GM23338 (cell line): ENCODE results near the gene DUSP8. TPM values are rescaled to one million over a fixed set of nuclear protein-coding genes. Genes with fewer than 3 reads are reported as not detected.

Source experiments
- ATAC-seq: fragments of 200-7000 bp; cut with Tn5 transposase; 3 replicates; pipeline ENCODE4 v1.9.1; 2020
- DNase-seq: peaks from one replicate; pipeline ENCODE4 v3.0.0-alpha.2; 2015; ENCODE audit warnings: low spot score
- H2AFZ ChIP-seq: fragments of 200-600 bp; sonication (generic); 2 replicates; pipeline ENCODE4 v1.8.0; 2016; ENCODE audit warnings: antibody characterized with exemption, mild to moderate bottlenecking, moderate library complexity
- H3F3A ChIP-seq: fragments of 200-600 bp; sonication (generic); replicated peaks from 2 replicates; pipeline ENCODE4 v1.8.0; 2017; ENCODE audit warnings: antibody characterized with exemption, mixed run types, low read depth
- H3K27ac ChIP-seq: fragments of 200-600 bp; sonication (generic); 2 replicates; pipeline ENCODE4 v1.6.1; 2016; ENCODE audit warnings: low read depth
- H3K27me3 ChIP-seq: fragments of 200-600 bp; sonication (generic); 2 replicates; pipeline ENCODE4 v1.8.0; 2016; ENCODE audit warnings: mild to moderate bottlenecking, mixed run types, moderate library complexity; ENCODE audit not compliant: insufficient read depth
- H3K36me3 ChIP-seq: fragments of 200-600 bp; sonication (generic); 2 replicates; pipeline ENCODE4 v1.8.0; 2016; ENCODE audit warnings: mild to moderate bottlenecking; ENCODE audit not compliant: insufficient read depth
- H3K4me1 ChIP-seq: fragments of 200-600 bp; sonication (generic); 2 replicates; pipeline ENCODE4 v1.8.0; 2016; ENCODE audit warnings: mild to moderate bottlenecking, moderate library complexity; ENCODE audit not compliant: insufficient read depth
- H3K4me2 ChIP-seq: fragments of 200-600 bp; sonication (generic); 2 replicates; pipeline ENCODE4 v1.7.1; 2017; ENCODE audit warnings: mixed run types
- H3K4me3 ChIP-seq: fragments of 200-600 bp; sonication (generic); 2 replicates; pipeline ENCODE4 v1.6.1; 2016; ENCODE audit warnings: mixed run types
- H3K79me2 ChIP-seq: fragments of 200-600 bp; sonication (generic); replicated peaks from 2 replicates; pipeline ENCODE4 v1.8.0; 2017; ENCODE audit warnings: mild to moderate bottlenecking; ENCODE audit not compliant: insufficient read depth
- H3K9me2 ChIP-seq: fragments of 200-600 bp; sonication (generic); 2 replicates; pipeline ENCODE4 v1.8.0; 2017; ENCODE audit not compliant: insufficient read depth
- H4K20me1 ChIP-seq: fragments of 200-600 bp; sonication (generic); replicated peaks from 2 replicates; pipeline ENCODE4 v1.8.0; 2017; ENCODE audit warnings: mild to moderate bottlenecking; ENCODE audit not compliant: insufficient read depth
- H3K27ac Mint-ChIP-seq: 2 replicates; pipeline ENCODE4 v1.8.0; 2020; ENCODE audit warnings: inconsistent platforms, mild to moderate bottlenecking, moderate library complexity, mixed read lengths
- H3K27me3 Mint-ChIP-seq: 3 replicates; pipeline ENCODE4 v1.8.0; 2022; ENCODE audit warnings: low read depth, mild to moderate bottlenecking, moderate library complexity, mixed read lengths, inconsistent platforms; ENCODE audit not compliant: insufficient read depth, poor library complexity
- H3K36me3 Mint-ChIP-seq: 3 replicates; pipeline ENCODE4 v1.8.0; 2021; ENCODE audit warnings: low read depth, mild to moderate bottlenecking, inconsistent platforms, moderate library complexity, mixed read lengths
- H3K4me1 Mint-ChIP-seq: 3 replicates; pipeline ENCODE4 v1.8.0; 2020; ENCODE audit warnings: mild to moderate bottlenecking, inconsistent platforms, mixed read lengths
- H3K4me3 Mint-ChIP-seq: 3 replicates; pipeline ENCODE4 v1.8.0; 2021; ENCODE audit warnings: moderate library complexity, mild to moderate bottlenecking, inconsistent platforms, mixed read lengths
- H3K9me3 Mint-ChIP-seq: 3 replicates; pipeline ENCODE4 v1.8.0; 2020; ENCODE audit warnings: moderate library complexity, mild to moderate bottlenecking, inconsistent platforms, mixed read lengths
- CREB1 ChIP-seq: fragments of 250-450 bp; sonication (Bioruptor Pico); IDR thresholded peaks from 2 replicates; pipeline ENCODE4 v1.5.0; 2020; ENCODE audit warnings: low read depth, mild to moderate bottlenecking, moderate library complexity
- EZH2 ChIP-seq: fragments of 200-600 bp; sonication (generic); IDR thresholded peaks from one replicate; pipeline ENCODE4 v1.8.0; 2017; ENCODE audit warnings: antibody characterized with exemption, mild to moderate bottlenecking, low read depth; ENCODE audit not compliant: unreplicated experiment
- EZH2phosphoT487 ChIP-seq: fragments of 200-600 bp; sonication (generic); IDR thresholded peaks from one replicate; pipeline ENCODE4 v1.8.1; 2018; ENCODE audit warnings: antibody characterized with exemption; ENCODE audit not compliant: unreplicated experiment
- JUNB ChIP-seq: IDR thresholded peaks from one replicate; pipeline ENCODE4 v1.6.1; 2016; ENCODE audit warnings: antibody characterized with exemption; ENCODE audit not compliant: unreplicated experiment
- NANOG ChIP-seq: IDR thresholded peaks from 2 replicates; pipeline ENCODE4 v1.6.1; 2016; ENCODE audit warnings: antibody characterized with exemption, borderline replicate concordance
- POLR2AphosphoS5 ChIP-seq: IDR thresholded peaks from 2 replicates; pipeline ENCODE4 v1.6.1; 2016; ENCODE audit warnings: antibody characterized with exemption, low read depth
- STAT1 ChIP-seq: IDR thresholded peaks from one replicate; pipeline ENCODE4 v1.6.1; 2016; ENCODE audit warnings: antibody characterized with exemption; ENCODE audit not compliant: unreplicated experiment
- ZNF114 ChIP-seq: fragments of 250-450 bp; sonication (Bioruptor Pico); IDR thresholded peaks from 2 replicates; pipeline ENCODE4 v1.5.0; 2020; ENCODE audit warnings: mild to moderate bottlenecking, moderate library complexity
- ZNF331 ChIP-seq: fragments of 250-450 bp; sonication (Bioruptor Pico); IDR thresholded peaks from 2 replicates; pipeline ENCODE4 v1.5.0; 2020; ENCODE audit warnings: low read depth, mild to moderate bottlenecking, moderate library complexity
- polyA plus RNA-seq: library from polyadenylated mRNA; unstranded; fragments of >200 nt; fragmentation: Nextera tagmentation; extraction: Ambion mirVana; gene quantifications from 2 replicates; pipeline ENCODE4 v1.2.1, GENCODE V29; 2016
- total RNA-seq: library from RNA; depleted of rRNA; stranded (reverse); fragments of >200 nt; shearing (Covaris generic); gene quantifications from 2 replicates; pipeline ENCODE4 v1.2.3, GENCODE V29; 2014
- TF ChIP-seq, protein P1 (sequence below): IDR thresholded peaks from 2 replicates; pipeline ENCODE4 v1.6.1; 2016; ENCODE audit warnings: antibody characterized with exemption
- TF ChIP-seq, protein P2 (sequence below): fragments of 250-450 bp; sonication (Bioruptor Pico); IDR thresholded peaks from 2 replicates; pipeline ENCODE4 v1.5.0; 2020; ENCODE audit warnings: mild to moderate bottlenecking, moderate library complexity
- TF ChIP-seq, protein P3 (sequence below): IDR thresholded peaks from one replicate; pipeline ENCODE4 v1.6.1; 2018; ENCODE audit warnings: antibody characterized with exemption; ENCODE audit not compliant: unreplicated experiment
- TF ChIP-seq, protein P4 (sequence below), 2 experiments: fragments of 200-600 bp in 1 of 2; sonication (generic) in 1 of 2; conservative IDR thresholded peaks; 2 replicates each; pipeline versions ENCODE4 v1.5.1 to v1.6.1; 2016 to 2017; ENCODE audit warnings: antibody characterized with exemption in 2 of 2, low read depth in 2 of 2, mild to moderate bottlenecking in 2 of 2, moderate library complexity in 1 of 2

DUSP8 gene
- total and polyA plus RNA-seq, 2 experiments from 2014 or later: 1.1 TPM

DNA sequence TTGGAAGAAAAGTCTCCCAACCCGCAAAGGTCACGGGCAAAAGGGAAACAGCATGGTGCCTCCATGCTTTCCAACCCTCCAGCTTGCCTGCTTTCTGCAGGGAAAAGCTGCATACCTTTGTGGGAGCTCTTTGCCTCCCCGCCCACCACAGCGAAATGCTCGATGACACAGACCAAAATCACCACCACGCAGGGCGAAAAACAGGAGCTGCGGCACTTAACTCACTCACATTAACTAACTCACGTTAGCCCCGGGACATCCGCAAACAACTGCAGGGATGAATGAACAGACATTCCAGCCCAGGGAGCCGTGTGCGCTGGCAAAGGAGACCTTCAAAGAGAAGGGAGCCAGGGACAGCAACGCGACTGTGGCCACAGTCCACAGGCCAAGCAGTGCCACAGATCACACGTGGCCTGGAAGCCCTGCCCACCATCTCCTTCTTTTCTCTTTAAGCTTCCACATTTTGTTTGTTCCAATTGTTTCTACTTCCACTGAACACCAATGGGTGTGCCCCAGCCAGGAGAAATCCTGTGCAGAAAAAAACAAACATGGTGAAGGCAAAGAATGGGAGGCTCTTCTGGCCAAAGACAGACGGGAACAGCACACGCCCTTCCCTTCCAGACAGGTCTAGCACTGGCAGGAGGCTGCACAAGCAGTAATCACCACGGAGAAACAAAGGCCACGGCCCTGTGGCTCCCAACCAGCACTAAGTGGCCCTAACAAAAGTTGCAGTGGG lies 39.3 kb downstream of the DUSP8 start:
- Histone ChIP-seq H3K4me1 (no peaks in the 10 kb centered on the region), H2AFZ (no peak overlapping the region), H3K4me2 (no peak overlapping the region), H3K79me2 (peaks cover 79% of the 10 kb centered on the region), H3K4me3 (no peak overlapping the region), H3K36me3 (no peaks in the 10 kb centered on the region), H4K20me1 (peaks cover 17% of the 10 kb centered on the region), H3K27ac (no peak overlapping the region), H3F3A (no peaks in the 10 kb centered on the region), H3K9me2 (no peaks in the 10 kb centered on the region), H3K27me3 (peaks cover 2% of the 10 kb centered on the region)
- H3K27ac Mint-ChIP-seq: no peak overlapping the region
- TF ChIP-seq NANOG (no peak), JUNB (no peak), EZH2phosphoT487 (no peak), ZNF331 (CRISPR knock-in tag) (no peak), EZH2 (no peak), STAT1 (no peak), POLR2AphosphoS5 (no peak), ZNF114 (no peak), CREB1 (CRISPR knock-in tag) (no peak)
- TF ChIP-seq, protein P1, sequence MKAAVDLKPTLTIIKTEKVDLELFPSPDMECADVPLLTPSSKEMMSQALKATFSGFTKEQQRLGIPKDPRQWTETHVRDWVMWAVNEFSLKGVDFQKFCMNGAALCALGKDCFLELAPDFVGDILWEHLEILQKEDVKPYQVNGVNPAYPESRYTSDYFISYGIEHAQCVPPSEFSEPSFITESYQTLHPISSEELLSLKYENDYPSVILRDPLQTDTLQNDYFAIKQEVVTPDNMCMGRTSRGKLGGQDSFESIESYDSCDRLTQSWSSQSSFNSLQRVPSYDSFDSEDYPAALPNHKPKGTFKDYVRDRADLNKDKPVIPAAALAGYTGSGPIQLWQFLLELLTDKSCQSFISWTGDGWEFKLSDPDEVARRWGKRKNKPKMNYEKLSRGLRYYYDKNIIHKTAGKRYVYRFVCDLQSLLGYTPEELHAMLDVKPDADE: no peak
- TF ChIP-seq, protein P2, sequence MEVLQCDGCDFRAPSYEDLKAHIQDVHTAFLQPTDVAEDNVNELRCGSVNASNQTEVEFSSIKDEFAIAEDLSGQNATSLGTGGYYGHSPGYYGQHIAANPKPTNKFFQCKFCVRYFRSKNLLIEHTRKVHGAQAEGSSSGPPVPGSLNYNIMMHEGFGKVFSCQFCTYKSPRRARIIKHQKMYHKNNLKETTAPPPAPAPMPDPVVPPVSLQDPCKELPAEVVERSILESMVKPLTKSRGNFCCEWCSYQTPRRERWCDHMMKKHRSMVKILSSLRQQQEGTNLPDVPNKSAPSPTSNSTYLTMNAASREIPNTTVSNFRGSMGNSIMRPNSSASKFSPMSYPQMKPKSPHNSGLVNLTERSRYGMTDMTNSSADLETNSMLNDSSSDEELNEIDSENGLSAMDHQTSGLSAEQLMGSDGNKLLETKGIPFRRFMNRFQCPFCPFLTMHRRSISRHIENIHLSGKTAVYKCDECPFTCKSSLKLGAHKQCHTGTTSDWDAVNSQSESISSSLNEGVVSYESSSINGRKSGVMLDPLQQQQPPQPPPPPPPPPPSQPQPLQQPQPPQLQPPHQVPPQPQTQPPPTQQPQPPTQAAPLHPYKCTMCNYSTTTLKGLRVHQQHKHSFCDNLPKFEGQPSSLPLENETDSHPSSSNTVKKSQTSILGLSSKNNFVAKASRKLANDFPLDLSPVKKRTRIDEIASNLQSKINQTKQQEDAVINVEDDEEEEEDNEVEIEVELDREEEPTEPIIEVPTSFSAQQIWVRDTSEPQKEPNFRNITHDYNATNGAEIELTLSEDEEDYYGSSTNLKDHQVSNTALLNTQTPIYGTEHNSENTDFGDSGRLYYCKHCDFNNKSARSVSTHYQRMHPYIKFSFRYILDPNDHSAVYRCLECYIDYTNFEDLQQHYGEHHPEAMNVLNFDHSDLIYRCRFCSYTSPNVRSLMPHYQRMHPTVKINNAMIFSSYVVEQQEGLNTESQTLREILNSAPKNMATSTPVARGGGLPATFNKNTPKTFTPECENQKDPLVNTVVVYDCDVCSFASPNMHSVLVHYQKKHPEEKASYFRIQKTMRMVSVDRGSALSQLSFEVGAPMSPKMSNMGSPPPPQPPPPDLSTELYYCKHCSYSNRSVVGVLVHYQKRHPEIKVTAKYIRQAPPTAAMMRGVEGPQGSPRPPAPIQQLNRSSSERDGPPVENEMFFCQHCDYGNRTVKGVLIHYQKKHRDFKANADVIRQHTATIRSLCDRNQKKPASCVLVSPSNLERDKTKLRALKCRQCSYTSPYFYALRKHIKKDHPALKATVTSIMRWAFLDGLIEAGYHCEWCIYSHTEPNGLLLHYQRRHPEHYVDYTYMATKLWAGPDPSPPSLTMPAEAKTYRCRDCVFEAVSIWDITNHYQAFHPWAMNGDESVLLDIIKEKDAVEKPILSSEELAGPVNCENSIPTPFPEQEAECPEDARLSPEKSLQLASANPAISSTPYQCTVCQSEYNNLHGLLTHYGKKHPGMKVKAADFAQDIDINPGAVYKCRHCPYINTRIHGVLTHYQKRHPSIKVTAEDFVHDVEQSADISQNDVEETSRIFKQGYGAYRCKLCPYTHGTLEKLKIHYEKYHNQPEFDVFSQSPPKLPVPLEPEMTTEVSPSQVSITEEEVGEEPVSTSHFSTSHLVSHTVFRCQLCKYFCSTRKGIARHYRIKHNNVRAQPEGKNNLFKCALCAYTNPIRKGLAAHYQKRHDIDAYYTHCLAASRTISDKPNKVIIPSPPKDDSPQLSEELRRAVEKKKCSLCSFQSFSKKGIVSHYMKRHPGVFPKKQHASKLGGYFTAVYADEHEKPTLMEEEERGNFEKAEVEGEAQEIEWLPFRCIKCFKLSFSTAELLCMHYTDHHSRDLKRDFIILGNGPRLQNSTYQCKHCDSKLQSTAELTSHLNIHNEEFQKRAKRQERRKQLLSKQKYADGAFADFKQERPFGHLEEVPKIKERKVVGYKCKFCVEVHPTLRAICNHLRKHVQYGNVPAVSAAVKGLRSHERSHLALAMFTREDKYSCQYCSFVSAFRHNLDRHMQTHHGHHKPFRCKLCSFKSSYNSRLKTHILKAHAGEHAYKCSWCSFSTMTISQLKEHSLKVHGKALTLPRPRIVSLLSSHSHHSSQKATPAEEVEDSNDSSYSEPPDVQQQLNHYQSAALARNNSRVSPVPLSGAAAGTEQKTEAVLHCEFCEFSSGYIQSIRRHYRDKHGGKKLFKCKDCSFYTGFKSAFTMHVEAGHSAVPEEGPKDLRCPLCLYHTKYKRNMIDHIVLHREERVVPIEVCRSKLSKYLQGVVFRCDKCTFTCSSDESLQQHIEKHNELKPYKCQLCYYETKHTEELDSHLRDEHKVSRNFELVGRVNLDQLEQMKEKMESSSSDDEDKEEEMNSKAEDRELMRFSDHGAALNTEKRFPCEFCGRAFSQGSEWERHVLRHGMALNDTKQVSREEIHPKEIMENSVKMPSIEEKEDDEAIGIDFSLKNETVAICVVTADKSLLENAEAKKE (CRISPR knock-in tag): no peak
- TF ChIP-seq, protein P3, sequence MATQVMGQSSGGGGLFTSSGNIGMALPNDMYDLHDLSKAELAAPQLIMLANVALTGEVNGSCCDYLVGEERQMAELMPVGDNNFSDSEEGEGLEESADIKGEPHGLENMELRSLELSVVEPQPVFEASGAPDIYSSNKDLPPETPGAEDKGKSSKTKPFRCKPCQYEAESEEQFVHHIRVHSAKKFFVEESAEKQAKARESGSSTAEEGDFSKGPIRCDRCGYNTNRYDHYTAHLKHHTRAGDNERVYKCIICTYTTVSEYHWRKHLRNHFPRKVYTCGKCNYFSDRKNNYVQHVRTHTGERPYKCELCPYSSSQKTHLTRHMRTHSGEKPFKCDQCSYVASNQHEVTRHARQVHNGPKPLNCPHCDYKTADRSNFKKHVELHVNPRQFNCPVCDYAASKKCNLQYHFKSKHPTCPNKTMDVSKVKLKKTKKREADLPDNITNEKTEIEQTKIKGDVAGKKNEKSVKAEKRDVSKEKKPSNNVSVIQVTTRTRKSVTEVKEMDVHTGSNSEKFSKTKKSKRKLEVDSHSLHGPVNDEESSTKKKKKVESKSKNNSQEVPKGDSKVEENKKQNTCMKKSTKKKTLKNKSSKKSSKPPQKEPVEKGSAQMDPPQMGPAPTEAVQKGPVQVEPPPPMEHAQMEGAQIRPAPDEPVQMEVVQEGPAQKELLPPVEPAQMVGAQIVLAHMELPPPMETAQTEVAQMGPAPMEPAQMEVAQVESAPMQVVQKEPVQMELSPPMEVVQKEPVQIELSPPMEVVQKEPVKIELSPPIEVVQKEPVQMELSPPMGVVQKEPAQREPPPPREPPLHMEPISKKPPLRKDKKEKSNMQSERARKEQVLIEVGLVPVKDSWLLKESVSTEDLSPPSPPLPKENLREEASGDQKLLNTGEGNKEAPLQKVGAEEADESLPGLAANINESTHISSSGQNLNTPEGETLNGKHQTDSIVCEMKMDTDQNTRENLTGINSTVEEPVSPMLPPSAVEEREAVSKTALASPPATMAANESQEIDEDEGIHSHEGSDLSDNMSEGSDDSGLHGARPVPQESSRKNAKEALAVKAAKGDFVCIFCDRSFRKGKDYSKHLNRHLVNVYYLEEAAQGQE: no peak
- TF ChIP-seq, protein P4, sequence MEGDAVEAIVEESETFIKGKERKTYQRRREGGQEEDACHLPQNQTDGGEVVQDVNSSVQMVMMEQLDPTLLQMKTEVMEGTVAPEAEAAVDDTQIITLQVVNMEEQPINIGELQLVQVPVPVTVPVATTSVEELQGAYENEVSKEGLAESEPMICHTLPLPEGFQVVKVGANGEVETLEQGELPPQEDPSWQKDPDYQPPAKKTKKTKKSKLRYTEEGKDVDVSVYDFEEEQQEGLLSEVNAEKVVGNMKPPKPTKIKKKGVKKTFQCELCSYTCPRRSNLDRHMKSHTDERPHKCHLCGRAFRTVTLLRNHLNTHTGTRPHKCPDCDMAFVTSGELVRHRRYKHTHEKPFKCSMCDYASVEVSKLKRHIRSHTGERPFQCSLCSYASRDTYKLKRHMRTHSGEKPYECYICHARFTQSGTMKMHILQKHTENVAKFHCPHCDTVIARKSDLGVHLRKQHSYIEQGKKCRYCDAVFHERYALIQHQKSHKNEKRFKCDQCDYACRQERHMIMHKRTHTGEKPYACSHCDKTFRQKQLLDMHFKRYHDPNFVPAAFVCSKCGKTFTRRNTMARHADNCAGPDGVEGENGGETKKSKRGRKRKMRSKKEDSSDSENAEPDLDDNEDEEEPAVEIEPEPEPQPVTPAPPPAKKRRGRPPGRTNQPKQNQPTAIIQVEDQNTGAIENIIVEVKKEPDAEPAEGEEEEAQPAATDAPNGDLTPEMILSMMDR (conservative IDR thresholded peaks at IDR 0.05; ENCODE audit: low read depth in 2 of 2): no peak
- H3K4me1 Mint-ChIP-seq: no peaks in the 10 kb centered on the region; the same call in 2 of the 3 replicates
- H3K9me3 Mint-ChIP-seq: no peaks in the 10 kb centered on the region
- DNase-seq (no peak), ATAC-seq (no peak)
- H3K36me3 Mint-ChIP-seq: no peaks in the 10 kb centered on the region
- no peak overlapping the region for H3K4me3 Mint-ChIP-seq
- peaks cover 5% of the 10 kb centered on the region for H3K27me3 Mint-ChIP-seq
